SK-N-SH treated with all-trans-retinoic acid at 6 μM for 48 hours (cell line): ENCODE data around the gene CYP2C9.
"Not testable (repeated sequence)": the region's sequence is repeated elsewhere in the genome, so short reads cannot be mapped to it uniquely, and the experiment has no call there.

Experiments used
- ATAC-seq: fragments of 200-7000 bp; cut with Tn5 transposase; 3 replicates; pipeline ENCODE4 v1.9.1; 2020; ENCODE audit warnings: mild to moderate bottlenecking, moderate library complexity
- ARNTL ChIP-seq: fragments of 450-650 bp; formaldehyde crosslinking; IDR thresholded peaks from 2 replicates; pipeline ENCODE4 v1.5.0; 2020; ENCODE audit warnings: low read depth, mild to moderate bottlenecking, moderate library complexity, borderline replicate concordance
- BACH2 ChIP-seq: fragments of 250-450 bp; sonication (Bioruptor Pico); IDR thresholded peaks from 2 replicates; pipeline ENCODE4 v1.9.0; 2021; ENCODE audit warnings: mild to moderate bottlenecking, borderline replicate concordance
- CSDC2 ChIP-seq: fragments of 250-450 bp; sonication (Bioruptor Pico); IDR thresholded peaks from 2 replicates; pipeline ENCODE4 v1.5.0; 2020; ENCODE audit warnings: mild to moderate bottlenecking, moderate library complexity
- ESRRG ChIP-seq: fragments of 250-450 bp; sonication (Bioruptor Pico); IDR thresholded peaks from 2 replicates; pipeline ENCODE4 v1.6.1; 2021; ENCODE audit warnings: mild to moderate bottlenecking
- GLIS3 ChIP-seq: fragments of 250-450 bp; sonication (Bioruptor Pico); IDR thresholded peaks from 2 replicates; pipeline ENCODE4 v1.5.0; 2020; ENCODE audit warnings: mild to moderate bottlenecking, moderate library complexity
- ISL1 ChIP-seq: fragments of 250-450 bp; sonication (Bioruptor Pico); IDR thresholded peaks from 2 replicates; pipeline ENCODE4 v2.1.2; 2022; ENCODE audit warnings: mild to moderate bottlenecking, moderate library complexity
- OSR1 ChIP-seq: fragments of 250-450 bp; sonication (Bioruptor Pico); IDR thresholded peaks from 2 replicates; pipeline ENCODE4 v1.8.0; 2022; ENCODE audit warnings: moderate library complexity, mild to moderate bottlenecking, inconsistent platforms
- RARB ChIP-seq: fragments of 250-450 bp; sonication (Bioruptor Pico); IDR thresholded peaks from 2 replicates; pipeline ENCODE4 v1.8.0; 2021; ENCODE audit warnings: mild to moderate bottlenecking, moderate library complexity
- SNAI2 ChIP-seq: fragments of 250-450 bp; sonication (Bioruptor Pico); IDR thresholded peaks from 2 replicates; pipeline ENCODE4 v1.5.0; 2020; ENCODE audit warnings: mild to moderate bottlenecking, moderate library complexity
- TOX ChIP-seq: fragments of 250-450 bp; sonication (Bioruptor Pico); IDR thresholded peaks from 2 replicates; pipeline ENCODE4 v1.8.0; 2021; ENCODE audit warnings: mild to moderate bottlenecking, moderate library complexity, borderline replicate concordance
- ZC3H10 ChIP-seq: fragments of 250-450 bp; sonication (Bioruptor Pico); IDR thresholded peaks from 2 replicates; pipeline ENCODE4 v1.5.1; 2021; ENCODE audit warnings: mild to moderate bottlenecking, moderate library complexity
- ZFP3 ChIP-seq: fragments of 250-450 bp; sonication (Bioruptor Pico); IDR thresholded peaks from 2 replicates; pipeline ENCODE4 v1.5.0; 2020; ENCODE audit warnings: mild to moderate bottlenecking, moderate library complexity
- ZFP30 ChIP-seq: fragments of 450-650 bp; formaldehyde crosslinking; IDR thresholded peaks from 2 replicates; pipeline ENCODE4 v1.5.0; 2022; ENCODE audit warnings: mild to moderate bottlenecking, moderate library complexity
- ZNF565 ChIP-seq: fragments of 450-650 bp; formaldehyde crosslinking; conservative IDR thresholded peaks from 2 replicates; pipeline ENCODE4 v1.5.0; 2020; ENCODE audit warnings: low read depth, mild to moderate bottlenecking, moderate library complexity
- ZNF70 ChIP-seq: fragments of 450-650 bp; formaldehyde crosslinking; IDR thresholded peaks from 2 replicates; pipeline ENCODE4 v1.5.0; 2020; ENCODE audit warnings: mild to moderate bottlenecking, moderate library complexity
- ZNF8 ChIP-seq: fragments of 450-650 bp; formaldehyde crosslinking; IDR thresholded peaks from 2 replicates; pipeline ENCODE4 v1.5.0; 2020; ENCODE audit warnings: mild to moderate bottlenecking, moderate library complexity
- TF ChIP-seq, protein P1 (sequence below): fragments of 250-450 bp; sonication (Bioruptor Pico); IDR thresholded peaks from 2 replicates; pipeline ENCODE4 v1.5.1; 2021; ENCODE audit warnings: mild to moderate bottlenecking, moderate library complexity
- TF ChIP-seq, protein P2 (sequence below): fragments of 250-450 bp; sonication (Bioruptor Pico); IDR thresholded peaks from 2 replicates; pipeline ENCODE4 v1.5.0; 2020; ENCODE audit warnings: mild to moderate bottlenecking, moderate library complexity
- TF ChIP-seq, protein P3 (sequence below): fragments of 250-450 bp; sonication (Bioruptor Pico); IDR thresholded peaks from 2 replicates; pipeline ENCODE4 v1.5.1; 2020; ENCODE audit warnings: low read depth, mild to moderate bottlenecking, moderate library complexity
- TF ChIP-seq, protein P4 (sequence below): fragments of 250-450 bp; sonication (Bioruptor Pico); IDR thresholded peaks from 2 replicates; pipeline ENCODE4 v1.8.0; 2021; ENCODE audit warnings: low read depth, mild to moderate bottlenecking, moderate library complexity, borderline replicate concordance
- TF ChIP-seq, protein P5 (sequence below): fragments of 250-450 bp; sonication (Bioruptor Pico); IDR thresholded peaks from 2 replicates; pipeline ENCODE4 v1.8.0; 2020; ENCODE audit warnings: mild to moderate bottlenecking, moderate library complexity, borderline replicate concordance

CYP2C9 gene

DNA sequence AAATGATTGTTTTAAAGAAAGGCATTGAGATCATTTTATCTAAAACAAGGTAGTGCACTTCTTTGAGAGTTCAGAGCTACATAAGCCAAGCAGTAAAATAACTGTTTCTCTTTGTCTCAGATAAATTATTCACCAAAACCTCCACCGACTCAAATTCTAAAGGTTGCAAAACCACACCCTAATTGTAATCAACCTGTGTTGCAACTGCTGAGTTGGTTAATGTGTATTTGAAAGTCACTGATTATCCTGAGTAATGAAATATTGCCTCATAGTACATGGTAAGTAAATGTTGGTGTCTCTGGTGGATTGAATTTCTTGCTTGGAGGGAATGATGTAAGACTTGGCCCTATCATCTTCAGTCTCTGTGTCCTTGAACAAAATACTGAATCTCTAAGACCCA lies 35.9 kb upstream of the CYP2C9 start:
- ATAC-seq = no peak
- TF ChIP-seq, protein P1, sequence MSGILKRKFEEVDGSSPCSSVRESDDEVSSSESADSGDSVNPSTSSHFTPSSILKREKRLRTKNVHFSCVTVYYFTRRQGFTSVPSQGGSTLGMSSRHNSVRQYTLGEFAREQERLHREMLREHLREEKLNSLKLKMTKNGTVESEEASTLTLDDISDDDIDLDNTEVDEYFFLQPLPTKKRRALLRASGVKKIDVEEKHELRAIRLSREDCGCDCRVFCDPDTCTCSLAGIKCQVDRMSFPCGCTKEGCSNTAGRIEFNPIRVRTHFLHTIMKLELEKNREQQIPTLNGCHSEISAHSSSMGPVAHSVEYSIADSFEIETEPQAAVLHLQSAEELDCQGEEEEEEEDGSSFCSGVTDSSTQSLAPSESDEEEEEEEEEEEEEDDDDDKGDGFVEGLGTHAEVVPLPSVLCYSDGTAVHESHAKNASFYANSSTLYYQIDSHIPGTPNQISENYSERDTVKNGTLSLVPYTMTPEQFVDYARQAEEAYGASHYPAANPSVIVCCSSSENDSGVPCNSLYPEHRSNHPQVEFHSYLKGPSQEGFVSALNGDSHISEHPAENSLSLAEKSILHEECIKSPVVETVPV (CRISPR knock-in tag) = no peak
- no peak for TF ChIP-seq RARB
- TF ChIP-seq ARNTL (CRISPR knock-in tag) = no peak
- TF ChIP-seq BACH2 (CRISPR knock-in tag) = no peak
- TF ChIP-seq, protein P2, sequence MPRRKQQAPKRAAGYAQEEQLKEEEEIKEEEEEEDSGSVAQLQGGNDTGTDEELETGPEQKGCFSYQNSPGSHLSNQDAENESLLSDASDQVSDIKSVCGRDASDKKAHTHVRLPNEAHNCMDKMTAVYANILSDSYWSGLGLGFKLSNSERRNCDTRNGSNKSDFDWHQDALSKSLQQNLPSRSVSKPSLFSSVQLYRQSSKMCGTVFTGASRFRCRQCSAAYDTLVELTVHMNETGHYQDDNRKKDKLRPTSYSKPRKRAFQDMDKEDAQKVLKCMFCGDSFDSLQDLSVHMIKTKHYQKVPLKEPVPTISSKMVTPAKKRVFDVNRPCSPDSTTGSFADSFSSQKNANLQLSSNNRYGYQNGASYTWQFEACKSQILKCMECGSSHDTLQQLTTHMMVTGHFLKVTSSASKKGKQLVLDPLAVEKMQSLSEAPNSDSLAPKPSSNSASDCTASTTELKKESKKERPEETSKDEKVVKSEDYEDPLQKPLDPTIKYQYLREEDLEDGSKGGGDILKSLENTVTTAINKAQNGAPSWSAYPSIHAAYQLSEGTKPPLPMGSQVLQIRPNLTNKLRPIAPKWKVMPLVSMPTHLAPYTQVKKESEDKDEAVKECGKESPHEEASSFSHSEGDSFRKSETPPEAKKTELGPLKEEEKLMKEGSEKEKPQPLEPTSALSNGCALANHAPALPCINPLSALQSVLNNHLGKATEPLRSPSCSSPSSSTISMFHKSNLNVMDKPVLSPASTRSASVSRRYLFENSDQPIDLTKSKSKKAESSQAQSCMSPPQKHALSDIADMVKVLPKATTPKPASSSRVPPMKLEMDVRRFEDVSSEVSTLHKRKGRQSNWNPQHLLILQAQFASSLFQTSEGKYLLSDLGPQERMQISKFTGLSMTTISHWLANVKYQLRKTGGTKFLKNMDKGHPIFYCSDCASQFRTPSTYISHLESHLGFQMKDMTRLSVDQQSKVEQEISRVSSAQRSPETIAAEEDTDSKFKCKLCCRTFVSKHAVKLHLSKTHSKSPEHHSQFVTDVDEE (CRISPR knock-in tag) = no peak
- TF ChIP-seq ESRRG = no peak
- TF ChIP-seq, protein P3, sequence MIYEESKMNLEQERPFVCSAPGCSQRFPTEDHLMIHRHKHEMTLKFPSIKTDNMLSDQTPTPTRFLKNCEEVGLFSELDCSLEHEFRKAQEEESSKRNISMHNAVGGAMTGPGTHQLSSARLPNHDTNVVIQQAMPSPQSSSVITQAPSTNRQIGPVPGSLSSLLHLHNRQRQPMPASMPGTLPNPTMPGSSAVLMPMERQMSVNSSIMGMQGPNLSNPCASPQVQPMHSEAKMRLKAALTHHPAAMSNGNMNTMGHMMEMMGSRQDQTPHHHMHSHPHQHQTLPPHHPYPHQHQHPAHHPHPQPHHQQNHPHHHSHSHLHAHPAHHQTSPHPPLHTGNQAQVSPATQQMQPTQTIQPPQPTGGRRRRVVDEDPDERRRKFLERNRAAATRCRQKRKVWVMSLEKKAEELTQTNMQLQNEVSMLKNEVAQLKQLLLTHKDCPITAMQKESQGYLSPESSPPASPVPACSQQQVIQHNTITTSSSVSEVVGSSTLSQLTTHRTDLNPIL (CRISPR knock-in tag) = no peak
- TF ChIP-seq, protein P4, sequence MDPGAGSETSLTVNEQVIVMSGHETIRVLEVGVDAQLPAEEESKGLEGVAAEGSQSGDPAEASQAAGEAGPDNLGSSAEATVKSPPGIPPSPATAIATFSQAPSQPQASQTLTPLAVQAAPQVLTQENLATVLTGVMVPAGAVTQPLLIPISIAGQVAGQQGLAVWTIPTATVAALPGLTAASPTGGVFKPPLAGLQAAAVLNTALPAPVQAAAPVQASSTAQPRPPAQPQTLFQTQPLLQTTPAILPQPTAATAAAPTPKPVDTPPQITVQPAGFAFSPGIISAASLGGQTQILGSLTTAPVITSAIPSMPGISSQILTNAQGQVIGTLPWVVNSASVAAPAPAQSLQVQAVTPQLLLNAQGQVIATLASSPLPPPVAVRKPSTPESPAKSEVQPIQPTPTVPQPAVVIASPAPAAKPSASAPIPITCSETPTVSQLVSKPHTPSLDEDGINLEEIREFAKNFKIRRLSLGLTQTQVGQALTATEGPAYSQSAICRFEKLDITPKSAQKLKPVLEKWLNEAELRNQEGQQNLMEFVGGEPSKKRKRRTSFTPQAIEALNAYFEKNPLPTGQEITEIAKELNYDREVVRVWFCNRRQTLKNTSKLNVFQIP (CRISPR knock-in tag) = no peak
- no peak for TF ChIP-seq OSR1 (CRISPR knock-in tag)
- no peak for TF ChIP-seq ZFP3 (CRISPR knock-in tag)
- TF ChIP-seq ZFP30 (CRISPR knock-in tag) = no peak
- no peak for TF ChIP-seq ZC3H10 (CRISPR knock-in tag)
- TF ChIP-seq GLIS3 (CRISPR knock-in tag) = no peak
- no peak for TF ChIP-seq TOX (CRISPR knock-in tag)
- no peak for TF ChIP-seq CSDC2 (CRISPR knock-in tag)
- TF ChIP-seq ZNF565 (CRISPR knock-in tag) = no peak
- TF ChIP-seq SNAI2 (CRISPR knock-in tag) = no peak
- no peak for TF ChIP-seq ZNF8 (CRISPR knock-in tag)

DNA sequence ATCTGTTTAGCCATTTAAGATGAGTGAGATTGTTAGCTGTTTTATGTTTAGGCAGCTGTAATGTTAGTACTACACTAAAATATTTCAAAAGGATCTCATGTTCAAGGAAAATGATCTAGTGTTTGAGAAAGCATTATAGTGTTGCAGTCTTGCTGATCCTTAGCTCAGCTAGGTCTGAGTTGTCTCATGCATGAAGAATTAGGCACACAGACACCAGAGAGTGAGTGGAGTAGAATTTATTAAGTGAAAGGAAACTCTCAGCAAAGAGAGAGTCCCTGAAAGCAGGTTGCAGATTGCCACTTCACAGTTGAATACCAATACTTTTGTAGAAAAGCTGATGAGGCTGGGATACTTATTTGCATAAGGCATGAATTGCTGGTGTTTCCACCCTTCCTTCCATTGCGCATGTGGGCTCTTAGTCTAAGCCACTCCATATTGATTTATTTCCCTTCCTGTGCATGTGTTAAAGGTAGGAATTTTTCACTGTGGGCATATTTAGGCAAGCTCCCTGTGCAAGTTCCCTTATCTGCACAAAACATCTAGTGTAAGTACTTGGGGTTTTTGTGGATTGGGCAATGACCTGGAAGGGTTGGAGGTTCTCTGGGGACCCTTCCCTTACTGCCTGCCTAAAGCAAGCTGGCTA lies 33.8 kb upstream of the CYP2C9 start:
- not testable (repeated sequence) for ATAC-seq

DNA sequence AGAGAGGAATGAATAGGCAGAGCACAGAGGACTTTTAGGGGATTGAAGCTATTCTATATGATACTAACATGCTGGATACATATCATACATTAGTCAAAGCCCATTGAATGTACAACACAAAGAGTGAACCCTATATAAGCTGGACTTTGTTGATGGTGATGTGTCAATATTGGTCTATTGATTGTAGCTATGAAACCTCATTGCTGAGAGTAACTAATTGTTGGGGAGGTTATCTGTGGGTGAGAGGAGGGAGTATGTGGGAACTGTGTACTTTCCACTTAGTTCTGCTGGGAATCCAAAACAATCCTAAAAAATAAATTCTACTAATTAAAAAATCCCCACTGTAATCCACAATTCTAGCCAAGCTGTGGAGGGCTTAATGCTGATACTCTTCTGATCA lies 22.0 kb upstream of the CYP2C9 start:
- no peak for TF ChIP-seq GLIS3 (CRISPR knock-in tag)
- TF ChIP-seq ZNF565 (CRISPR knock-in tag) = no peak
- TF ChIP-seq ZFP30 (CRISPR knock-in tag) = no peak
- no peak for TF ChIP-seq ISL1 (CRISPR knock-in tag)
- TF ChIP-seq CSDC2 (CRISPR knock-in tag) = no peak
- no peak for ATAC-seq

DNA sequence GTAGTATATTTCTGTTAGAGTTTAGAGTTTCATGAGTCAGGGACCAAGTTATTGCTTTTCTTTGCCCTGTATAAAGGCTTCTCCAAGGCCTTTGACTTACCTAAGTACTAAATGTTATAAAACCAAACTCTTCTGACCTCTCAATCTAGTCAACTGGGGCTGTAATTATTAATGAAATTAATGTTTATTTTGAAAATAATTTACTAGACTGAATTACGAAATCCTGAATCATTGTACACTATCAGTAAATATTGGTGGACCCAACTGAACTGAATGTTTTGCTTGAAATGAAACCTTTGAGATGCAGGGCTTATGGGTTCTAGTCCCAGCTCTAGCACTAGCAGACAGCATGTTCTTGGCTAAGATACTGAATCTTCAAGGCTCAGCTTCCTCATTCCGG lies 1.7 kb upstream of the CYP2C9 start:
- no peak for ATAC-seq
- no peak for TF ChIP-seq ZNF70
- TF ChIP-seq, protein P2 (CRISPR knock-in tag) = no peak
- TF ChIP-seq OSR1 (CRISPR knock-in tag) = no peak
- TF ChIP-seq ZNF565 (CRISPR knock-in tag) = no peak
- no peak for TF ChIP-seq ZFP30 (CRISPR knock-in tag)
- TF ChIP-seq CSDC2 (CRISPR knock-in tag) = no peak
- TF ChIP-seq, protein P5, sequence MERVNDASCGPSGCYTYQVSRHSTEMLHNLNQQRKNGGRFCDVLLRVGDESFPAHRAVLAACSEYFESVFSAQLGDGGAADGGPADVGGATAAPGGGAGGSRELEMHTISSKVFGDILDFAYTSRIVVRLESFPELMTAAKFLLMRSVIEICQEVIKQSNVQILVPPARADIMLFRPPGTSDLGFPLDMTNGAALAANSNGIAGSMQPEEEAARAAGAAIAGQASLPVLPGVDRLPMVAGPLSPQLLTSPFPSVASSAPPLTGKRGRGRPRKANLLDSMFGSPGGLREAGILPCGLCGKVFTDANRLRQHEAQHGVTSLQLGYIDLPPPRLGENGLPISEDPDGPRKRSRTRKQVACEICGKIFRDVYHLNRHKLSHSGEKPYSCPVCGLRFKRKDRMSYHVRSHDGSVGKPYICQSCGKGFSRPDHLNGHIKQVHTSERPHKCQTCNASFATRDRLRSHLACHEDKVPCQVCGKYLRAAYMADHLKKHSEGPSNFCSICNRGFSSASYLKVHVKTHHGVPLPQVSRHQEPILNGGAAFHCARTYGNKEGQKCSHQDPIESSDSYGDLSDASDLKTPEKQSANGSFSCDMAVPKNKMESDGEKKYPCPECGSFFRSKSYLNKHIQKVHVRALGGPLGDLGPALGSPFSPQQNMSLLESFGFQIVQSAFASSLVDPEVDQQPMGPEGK (CRISPR knock-in tag) = no peak
- TF ChIP-seq RARB = no peak
- no peak for TF ChIP-seq ZC3H10 (CRISPR knock-in tag)
- no peak for TF ChIP-seq BACH2 (CRISPR knock-in tag)
- TF ChIP-seq, protein P3 (CRISPR knock-in tag) = no peak
- no peak for TF ChIP-seq ZNF8 (CRISPR knock-in tag)
